IMR-90 (cell line): ENCODE data around the gene CFAP52.

Source experiments
- CEBPB ChIP-seq: IDR thresholded peaks from 2 replicates; pipeline ENCODE4 v1.6.1; 2012; ENCODE audit warnings: low read depth, low read length, improper control_type of control experiment
- CHD1 ChIP-seq: IDR thresholded peaks from 2 replicates; pipeline ENCODE4 v1.6.1; 2012; ENCODE audit warnings: low read depth, low read length, improper control_type of control experiment
- ELK1 ChIP-seq: fragments of 150-350 bp; IDR thresholded peaks from 2 replicates; pipeline ENCODE4 v1.6.1; 2016; ENCODE audit warnings: low read depth, mild to moderate bottlenecking, low read length, moderate library complexity, borderline replicate concordance
- FOS ChIP-seq: fragments of 150-350 bp; IDR thresholded peaks from 2 replicates; pipeline ENCODE4 v1.6.1; 2016; ENCODE audit warnings: low read depth, low read length
- MAFK ChIP-seq: IDR thresholded peaks from 2 replicates; pipeline ENCODE4 v1.6.1; 2012; ENCODE audit warnings: low read depth, low read length, improper control_type of control experiment
- MXI1 ChIP-seq: IDR thresholded peaks from 2 replicates; pipeline ENCODE4 v1.6.1; 2012; ENCODE audit warnings: low read depth, mild to moderate bottlenecking, low read length, moderate library complexity, borderline replicate concordance
- NFE2L2 ChIP-seq: fragments of 150-350 bp; IDR thresholded peaks from 2 replicates; pipeline ENCODE4 v1.6.1; 2016; ENCODE audit warnings: low read depth, mild to moderate bottlenecking, low read length
- POLR2A ChIP-seq: IDR thresholded peaks from 2 replicates; pipeline ENCODE4 v1.6.1; 2012; ENCODE audit warnings: mild to moderate bottlenecking, low read depth, low read length
- RCOR1 ChIP-seq: IDR thresholded peaks from 2 replicates; pipeline ENCODE4 v1.6.1; 2012; ENCODE audit warnings: mild to moderate bottlenecking, low read length, improper control_type of control experiment; ENCODE audit not compliant: insufficient replicate concordance
- RFX5 ChIP-seq: IDR thresholded peaks from 2 replicates; pipeline ENCODE4 v1.8.0; 2012; ENCODE audit warnings: low read depth, mild to moderate bottlenecking, low read length, moderate library complexity
- SMC3 ChIP-seq: fragments of 150-350 bp; IDR thresholded peaks from 2 replicates; pipeline ENCODE4 v1.6.1; 2016; ENCODE audit warnings: low read depth, mild to moderate bottlenecking, antibody characterized with exemption, low read length, moderate library complexity
- TF ChIP-seq, protein P1 (sequence below): conservative IDR thresholded peaks from 2 replicates; pipeline ENCODE4 v1.5.1; 2012; ENCODE audit warnings: mild to moderate bottlenecking, low read depth, low read length, improper control_type of control experiment
- TF ChIP-seq, protein P2 (sequence below): fragments of 150-350 bp; IDR thresholded peaks from 2 replicates; pipeline ENCODE4 v1.6.1; 2017; ENCODE audit warnings: mild to moderate bottlenecking, antibody characterized with exemption, low read length, low read depth

DNA sequence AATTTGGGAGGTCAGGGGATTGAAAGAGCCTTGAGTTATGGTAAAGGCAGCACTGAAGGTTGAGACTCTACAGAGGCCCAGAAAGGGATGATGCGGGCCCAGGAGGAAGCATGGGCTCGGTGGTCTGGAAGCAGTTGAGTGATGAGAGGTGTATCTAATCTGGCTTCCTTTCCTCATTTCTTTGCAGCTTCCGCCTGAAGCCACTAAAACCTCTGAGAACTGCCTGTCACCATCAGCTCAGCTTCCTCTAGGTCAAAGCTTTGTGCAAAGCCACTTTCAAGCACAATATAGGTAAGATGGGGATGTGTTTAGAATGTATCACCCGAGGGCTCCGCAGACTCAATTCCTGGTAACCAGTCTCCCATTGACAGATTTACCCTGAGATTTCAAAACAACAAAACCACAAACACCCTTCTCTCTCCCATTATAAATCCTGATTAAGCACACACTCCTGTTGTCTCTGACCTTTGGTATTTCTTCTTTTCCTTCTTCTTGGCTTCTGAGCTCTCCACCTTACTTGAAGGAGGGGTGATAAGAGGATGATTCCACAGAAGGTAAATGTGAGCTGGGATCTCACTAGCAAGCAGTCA, 90.1 kb downstream of the CFAP52 start:
- TF ChIP-seq POLR2A (no peak), NFE2L2 (no peak), MXI1 (no peak), RFX5 (no peak), RCOR1 (no peak), CHD1 (no peak), SMC3 (no peak), FOS (no peak), CEBPB (no peak), ELK1 (no peak), MAFK (no peak)
- TF ChIP-seq, protein P1, sequence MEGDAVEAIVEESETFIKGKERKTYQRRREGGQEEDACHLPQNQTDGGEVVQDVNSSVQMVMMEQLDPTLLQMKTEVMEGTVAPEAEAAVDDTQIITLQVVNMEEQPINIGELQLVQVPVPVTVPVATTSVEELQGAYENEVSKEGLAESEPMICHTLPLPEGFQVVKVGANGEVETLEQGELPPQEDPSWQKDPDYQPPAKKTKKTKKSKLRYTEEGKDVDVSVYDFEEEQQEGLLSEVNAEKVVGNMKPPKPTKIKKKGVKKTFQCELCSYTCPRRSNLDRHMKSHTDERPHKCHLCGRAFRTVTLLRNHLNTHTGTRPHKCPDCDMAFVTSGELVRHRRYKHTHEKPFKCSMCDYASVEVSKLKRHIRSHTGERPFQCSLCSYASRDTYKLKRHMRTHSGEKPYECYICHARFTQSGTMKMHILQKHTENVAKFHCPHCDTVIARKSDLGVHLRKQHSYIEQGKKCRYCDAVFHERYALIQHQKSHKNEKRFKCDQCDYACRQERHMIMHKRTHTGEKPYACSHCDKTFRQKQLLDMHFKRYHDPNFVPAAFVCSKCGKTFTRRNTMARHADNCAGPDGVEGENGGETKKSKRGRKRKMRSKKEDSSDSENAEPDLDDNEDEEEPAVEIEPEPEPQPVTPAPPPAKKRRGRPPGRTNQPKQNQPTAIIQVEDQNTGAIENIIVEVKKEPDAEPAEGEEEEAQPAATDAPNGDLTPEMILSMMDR = no peak
- TF ChIP-seq, protein P2, sequence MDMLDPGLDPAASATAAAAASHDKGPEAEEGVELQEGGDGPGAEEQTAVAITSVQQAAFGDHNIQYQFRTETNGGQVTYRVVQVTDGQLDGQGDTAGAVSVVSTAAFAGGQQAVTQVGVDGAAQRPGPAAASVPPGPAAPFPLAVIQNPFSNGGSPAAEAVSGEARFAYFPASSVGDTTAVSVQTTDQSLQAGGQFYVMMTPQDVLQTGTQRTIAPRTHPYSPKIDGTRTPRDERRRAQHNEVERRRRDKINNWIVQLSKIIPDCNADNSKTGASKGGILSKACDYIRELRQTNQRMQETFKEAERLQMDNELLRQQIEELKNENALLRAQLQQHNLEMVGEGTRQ = no peak
